Endothelial cell of umbilical vein (primary cell): Measurements from ENCODE around the gene THSD4. TPM values are rescaled to one million over a fixed set of nuclear protein-coding genes. Genes with fewer than 3 reads are reported as not detected.
A peak's percentile ranks its signal among the peaks of the same experiment; 100 is the strongest.
"Not testable (repeated sequence)": the region's sequence is repeated elsewhere in the genome, so short reads cannot be mapped to it uniquely, and the experiment has no call there.

ENCODE experiments used
- BruUV-seq: library from RNA; stranded (reverse); fragments of 400-500 nt; replicated peaks from 2 replicates; lab custom pipeline; 2021; lab: Mats Ljungman, UMichigan
- CTCF ChIA-PET: fragments of 300-600, 350-600 bp; sonication (Branson Sonifier 250); formaldehyde crosslinking; loops from one replicate; lab custom pipeline; 2021; ENCODE audit warnings: antibody characterized with exemption, inconsistent platforms; lab: Charles Lee
- POLR2A ChIA-PET: fragments of 300-600, 350-600 bp; sonication (Branson Sonifier 250); formaldehyde crosslinking; loops from one replicate; lab custom pipeline; 2021; ENCODE audit warnings: antibody characterized with exemption, inconsistent platforms; lab: Charles Lee
- DNase-seq: peaks from one replicate; pipeline ENCODE4 v3.0.0-alpha.2; 2011; ENCODE audit warnings: low read depth, low spot score
- FAIRE-seq: peaks from 2 replicates; lab custom pipeline; 2011; peaks lifted over from hg19 to GRCh38; lab: Jason Lieb, UNC
- H2AFZ ChIP-seq: 2 replicates; pipeline ENCODE4 v1.6.0; 2012; ENCODE audit warnings: low read depth, low read length, control low read depth, inconsistent platforms
- H3K27ac ChIP-seq: 2 replicates; pipeline ENCODE4 v1.5.1; 2011; ENCODE audit warnings: low read depth, mild to moderate bottlenecking, control low read depth, low read length, moderate library complexity; ENCODE audit not compliant: insufficient read depth
- H3K27me3 ChIP-seq, 2 experiments: 2 replicates each; pipeline versions ENCODE4 v1.6.0 to v1.6.1; 2011; ENCODE audit warnings: low read length in 2 of 2, mixed read lengths in 1 of 2; ENCODE audit not compliant: control insufficient read depth in 2 of 2, insufficient read depth in 2 of 2
- H3K36me3 ChIP-seq, 2 experiments: 2 replicates in 1 of 2; 3 replicates in 1 of 2; pipeline ENCODE4 v1.5.1; 2011; ENCODE audit warnings: low read length in 2 of 2, mild to moderate bottlenecking in 1 of 2, moderate library complexity in 1 of 2; ENCODE audit not compliant: control insufficient read depth in 2 of 2, insufficient read depth in 2 of 2; ENCODE audit errors: extremely low read depth in 1 of 2
- H3K4me1 ChIP-seq: 3 replicates; pipeline ENCODE4 v1.5.1; 2011; ENCODE audit warnings: mild to moderate bottlenecking, low read length; ENCODE audit not compliant: control insufficient read depth, insufficient read depth; ENCODE audit errors: extremely low read depth
- H3K4me2 ChIP-seq: 2 replicates; pipeline ENCODE4 v1.6.1; 2011; ENCODE audit warnings: low read length, control low read depth, mixed read lengths; ENCODE audit not compliant: insufficient read depth
- H3K4me3 ChIP-seq, 3 experiments: fragments of 200-600 bp in 1 of 3; sonication (generic), shearing (Covaris generic) in 1 of 3; replicated peaks in 1 of 3; 2 replicates each; pipeline ENCODE4 v1.5.1; 2011 to 2016; ENCODE audit warnings: control low read depth in 3 of 3, low read length in 3 of 3, mild to moderate bottlenecking in 2 of 3, inconsistent platforms in 1 of 3, low read depth in 1 of 3, moderate library complexity in 1 of 3; ENCODE audit not compliant: insufficient read depth in 1 of 3
- H3K79me2 ChIP-seq: 2 replicates; pipeline ENCODE4 v1.6.0; 2012; ENCODE audit warnings: low read length, inconsistent platforms; ENCODE audit not compliant: control insufficient read depth, insufficient read depth
- H3K9ac ChIP-seq: replicated peaks from 2 replicates; pipeline ENCODE3; 2011; ENCODE audit warnings: low read length, control low read depth; ENCODE audit not compliant: insufficient read depth; ENCODE audit errors: extremely low read depth
- H3K9me1 ChIP-seq: replicated peaks from 3 replicates; pipeline ENCODE4 v1.6.0; 2011; ENCODE audit warnings: mild to moderate bottlenecking, low read length; ENCODE audit not compliant: control insufficient read depth, insufficient read depth; ENCODE audit errors: extremely low read depth
- H3K9me3 ChIP-seq: replicated peaks from 2 replicates; pipeline ENCODE4 v1.5.1; 2012; ENCODE audit warnings: low read length, inconsistent platforms; ENCODE audit not compliant: control insufficient read depth, insufficient read depth
- H4K20me1 ChIP-seq: replicated peaks from 2 replicates; pipeline ENCODE3; 2011; ENCODE audit warnings: mild to moderate bottlenecking, low read length; ENCODE audit not compliant: control insufficient read depth, insufficient read depth; ENCODE audit errors: extremely low read depth
- CTCF ChIP-seq, 2 donors: IDR thresholded peaks; 1 replicate in 1 of 2; 2 replicates in 1 of 2; pipeline ENCODE4 v1.5.1; 2011; ENCODE audit warnings: low read length in 2 of 2, mild to moderate bottlenecking in 2 of 2, moderate library complexity in 2 of 2, control low read depth in 1 of 2, inconsistent platforms in 1 of 2, low read depth in 1 of 2; ENCODE audit not compliant: insufficient read depth in 1 of 2; ENCODE audit errors: extremely low read depth in 1 of 2
- EZH2 ChIP-seq: IDR thresholded peaks from 2 replicates; pipeline ENCODE4 v1.6.1; 2012; ENCODE audit warnings: borderline replicate concordance, low read depth, mild to moderate bottlenecking, moderate library complexity, low read length, inconsistent platforms; ENCODE audit not compliant: severe bottlenecking
- FOS ChIP-seq: IDR thresholded peaks from 2 replicates; pipeline ENCODE4 v1.6.1; 2011; ENCODE audit warnings: mild to moderate bottlenecking, low read length, moderate library complexity, borderline replicate concordance; ENCODE audit not compliant: insufficient read depth
- JUN ChIP-seq: IDR thresholded peaks from 2 replicates; pipeline ENCODE4 v1.6.1; 2011; ENCODE audit warnings: borderline replicate concordance, low read depth; ENCODE audit not compliant: insufficient read length, insufficient read depth
- MAX ChIP-seq: IDR thresholded peaks from 2 replicates; pipeline ENCODE4 v1.6.1; 2011; ENCODE audit not compliant: insufficient read depth, insufficient read length
- MYC ChIP-seq: IDR thresholded peaks from one replicate; pipeline ENCODE4 v1.6.1; 2011; ENCODE audit warnings: mild to moderate bottlenecking, low read depth, low read length
- POLR2A ChIP-seq: IDR thresholded peaks from 2 replicates; pipeline ENCODE4 v1.6.1; 2012; ENCODE audit warnings: low read depth, mild to moderate bottlenecking, control low read depth, low read length
- POLR2AphosphoS5 ChIP-seq: IDR thresholded peaks from 2 replicates; pipeline ENCODE4 v1.6.1; 2012; ENCODE audit warnings: low read depth, mild to moderate bottlenecking, control low read depth, low read length, moderate library complexity; ENCODE audit not compliant: insufficient read depth
- dilution Hi-C: fragments of 300-500 bp; cut with MboI; formaldehyde crosslinking; loops from one replicate; pipeline ENCODE4 v1.15.0; 2019; ENCODE audit warnings: low sequenced_read_pairs; ENCODE audit not compliant: extremely low pct_ligation_motif_present
- intact Hi-C: fragments of 100-400 bp; cut with micrococcal nuclease; formaldehyde crosslinking; loops from one replicate; pipeline ENCODE4 v1.10.0; 2022
- polyA plus RNA-seq, 4 experiments: library from polyadenylated mRNA; depleted of rRNA in 3 of 4; stranded (reverse) in 3 of 4; unstranded in 1 of 4; fragments of >200 nt; gene quantifications; 2 replicates each; pipeline versions ENCODE4 v1.2.1 to v1.2.3, GENCODE V29; 2011 to 2012; ENCODE audit warnings: missing spikeins in 1 of 4
- total RNA-seq: library from RNA; stranded (reverse); gene quantifications from 2 replicates; pipeline ENCODE4 v1.2.3, GENCODE V29; 2021

THSD4 gene
- total and polyA plus RNA-seq, 2 donors (not counting 3 experiments of a cell fraction or from before 2014, with no cell fraction given): 9.9 to 25.4 TPM

GRCh38 chr15:71366926-71367325, 251.7 kb downstream of the THSD4 start:
- Histone ChIP-seq H3K4me1 (peaks cover 4% of the 10 kb centered on the region), H3K9me1 (no peaks in the 10 kb centered on the region), H3K9ac (no peak overlapping the region), H3K79me2 (no peaks in the 10 kb centered on the region), H4K20me1 (no peaks in the 10 kb centered on the region), H3K27ac (no peak overlapping the region), H3K27me3 (no peaks in the 10 kb centered on the region), H3K4me2 (peak overlapping the region; percentile 55), H3K36me3 (no peaks in the 10 kb centered on the region), H3K4me3 (no peak overlapping the region), H3K9me3 (no peaks in the 10 kb centered on the region), H2AFZ (no peak overlapping the region)
- dilution Hi-C loops: no loop called here
- TF ChIP-seq JUN (peak; percentile 74), POLR2AphosphoS5 (no peak), MYC (no peak), FOS (no peak), EZH2 (no peak), MAX (no peak), CTCF (IDR thresholded peaks at IDR 0.05; ENCODE audit: extremely low read depth in 1 of 2, insufficient read depth in 1 of 2, low read depth in 1 of 2, low read length in 2 of 2) (no peak), POLR2A (no peak)
- no peak for FAIRE-seq
- no TSS peak for BruUV-seq
- intact Hi-C loops: no loop called here
- POLR2A ChIA-PET: no interaction called here
- DNase-seq: peak; percentile 33
- CTCF ChIA-PET: interaction anchor here (0.9 kb wide), 1 partner anchor 19 kb away, joined by 5 read pairs; no protein-coding TSS in a partner anchor

GRCh38 chr15:71367737-71368136, 252.5 kb downstream of the THSD4 start:
- intact Hi-C loops, POLR2A ChIA-PET: not testable (repeated sequence)

More at GRCh38 chr15:71367737-71368136, 252.5 kb downstream of the THSD4 start:
- H3K4me1 ChIP-seq, H3K27ac ChIP-seq, H3K9me1 ChIP-seq, H3K79me2 ChIP-seq, H3K27me3 ChIP-seq, H3K4me3 ChIP-seq, CTCF ChIA-PET, DNase-seq, BruUV-seq, H3K4me2 ChIP-seq, FAIRE-seq, dilution Hi-C loops, H3K9ac ChIP-seq, H4K20me1 ChIP-seq, H2AFZ ChIP-seq, H3K36me3 ChIP-seq, H3K9me3 ChIP-seq: not testable (repeated sequence)
